ENCODE measurements around the gene SLC24A1. TPM values are rescaled to one million over a fixed set of nuclear protein-coding genes. Genes with fewer than 3 reads are reported as not detected.

SLC24A1 gene
- total RNA-seq, 1 experiment from 2014 or later, result 3.0 TPM

- H3F3A ChIP-seq (ENCODE audit: low read length, unreplicated experiment), result no peaks in the 10 kb centered on the region
- H3K79me2 ChIP-seq (ENCODE audit: low read length), result no peaks in the 10 kb centered on the region
- ATAC-seq, result no peak
- no peaks in the 10 kb centered on the region for H4K20me1 ChIP-seq (ENCODE audit: low read length)
- TF ChIP-seq, protein P1, sequence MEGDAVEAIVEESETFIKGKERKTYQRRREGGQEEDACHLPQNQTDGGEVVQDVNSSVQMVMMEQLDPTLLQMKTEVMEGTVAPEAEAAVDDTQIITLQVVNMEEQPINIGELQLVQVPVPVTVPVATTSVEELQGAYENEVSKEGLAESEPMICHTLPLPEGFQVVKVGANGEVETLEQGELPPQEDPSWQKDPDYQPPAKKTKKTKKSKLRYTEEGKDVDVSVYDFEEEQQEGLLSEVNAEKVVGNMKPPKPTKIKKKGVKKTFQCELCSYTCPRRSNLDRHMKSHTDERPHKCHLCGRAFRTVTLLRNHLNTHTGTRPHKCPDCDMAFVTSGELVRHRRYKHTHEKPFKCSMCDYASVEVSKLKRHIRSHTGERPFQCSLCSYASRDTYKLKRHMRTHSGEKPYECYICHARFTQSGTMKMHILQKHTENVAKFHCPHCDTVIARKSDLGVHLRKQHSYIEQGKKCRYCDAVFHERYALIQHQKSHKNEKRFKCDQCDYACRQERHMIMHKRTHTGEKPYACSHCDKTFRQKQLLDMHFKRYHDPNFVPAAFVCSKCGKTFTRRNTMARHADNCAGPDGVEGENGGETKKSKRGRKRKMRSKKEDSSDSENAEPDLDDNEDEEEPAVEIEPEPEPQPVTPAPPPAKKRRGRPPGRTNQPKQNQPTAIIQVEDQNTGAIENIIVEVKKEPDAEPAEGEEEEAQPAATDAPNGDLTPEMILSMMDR (conservative IDR thresholded peaks at IDR 0.05; ENCODE audit: low read depth, low read length), result no peak
- TF ChIP-seq EZH2phosphoT487 (IDR thresholded peaks at IDR 0.05; ENCODE audit: borderline replicate concordance, low read length) (no peak), EZH2 (IDR thresholded peaks at IDR 0.05; ENCODE audit: low read length, unreplicated experiment) (no peak)
- no peak overlapping the region for H3K4me2 ChIP-seq (ENCODE audit: low read length)
- ChIA-PET POLR2A (ENCODE audit: unreplicated experiment) (interaction anchor here (0.5 kb wide), 1 partner anchor 20 kb away, joined by 5 read pairs; the partner anchor contains the start of gene INTS14), CTCF (no interaction called here)
- intact Hi-C loops (cut with micrococcal nuclease), result no loop called here
- no peaks in the 10 kb centered on the region for H3K27me3 ChIP-seq (ENCODE audit: low read length)
- no peaks in the 10 kb centered on the region for H3K9me2 ChIP-seq (replicated peaks; ENCODE audit: low read length)
- DNase-seq, result no peak
- peaks cover 10% of the 10 kb centered on the region; the same call in 1 of the 2 replicates for H3K4me1 ChIP-seq (ENCODE audit: insufficient read depth, low read length)
- BruUV-seq (replicated peaks), result no TSS peak
- no peak overlapping the region for H3K9ac ChIP-seq (ENCODE audit: low read length)
- H3K36me3 ChIP-seq (ENCODE audit: low read depth, low read length), result no peaks in the 10 kb centered on the region
- H3K27ac ChIP-seq (ENCODE audit: low read length), result no peak overlapping the region
- no peak overlapping the region for H2AFZ ChIP-seq (ENCODE audit: low read length)
- H3K4me3 ChIP-seq (ENCODE audit: low read length), result no peak overlapping the region
- no peaks in the 10 kb centered on the region for H3K9me3 ChIP-seq (ENCODE audit: low read length)
Observed at GRCh38 chr15:65631503-65631902, 9.8 kb downstream of the SLC24A1 start.

- Histone ChIP-seq H3K4me3 (ENCODE audit: low read length) (no peak overlapping the region), H3K4me2 (ENCODE audit: low read length) (no peak overlapping the region), H3K79me2 (ENCODE audit: low read length) (no peaks in the 10 kb centered on the region), H4K20me1 (ENCODE audit: low read length) (no peaks in the 10 kb centered on the region), H3F3A (ENCODE audit: low read length, unreplicated experiment) (no peaks in the 10 kb centered on the region), H3K27me3 (ENCODE audit: low read length) (no peaks in the 10 kb centered on the region), H3K9me3 (ENCODE audit: low read length) (no peaks in the 10 kb centered on the region), H3K4me1 (ENCODE audit: insufficient read depth, low read length) (peaks cover 10% of the 10 kb centered on the region; the same call in 1 of the 2 replicates), H3K9ac (ENCODE audit: low read length) (no peak overlapping the region), H2AFZ (ENCODE audit: low read length) (no peak overlapping the region), H3K9me2 (replicated peaks; ENCODE audit: low read length) (no peaks in the 10 kb centered on the region), H3K36me3 (ENCODE audit: low read depth, low read length) (no peaks in the 10 kb centered on the region), H3K27ac (ENCODE audit: low read length) (no peak overlapping the region)
- ChIA-PET CTCF (no interaction called here), POLR2A (ENCODE audit: unreplicated experiment) (no interaction called here)
- intact Hi-C loops (cut with micrococcal nuclease), result no loop called here
- TF ChIP-seq EZH2phosphoT487 (IDR thresholded peaks at IDR 0.05; ENCODE audit: borderline replicate concordance, low read length) (no peak), EZH2 (IDR thresholded peaks at IDR 0.05; ENCODE audit: low read length, unreplicated experiment) (no peak)
- TF ChIP-seq, protein P1 (conservative IDR thresholded peaks at IDR 0.05; ENCODE audit: low read depth, low read length), result no peak
- no TSS peak for BruUV-seq (replicated peaks)
- ATAC-seq (no peak), DNase-seq (no peak)
Observed at GRCh38 chr15:65632780-65633375, 11.1 kb downstream of the SLC24A1 start.

GRCh38 chr15:65633752-65634151 lies 12.0 kb downstream of the SLC24A1 start:
- TF ChIP-seq, protein P1 (conservative IDR thresholded peaks at IDR 0.05; ENCODE audit: low read depth, low read length), result no peak
- TF ChIP-seq EZH2phosphoT487 (IDR thresholded peaks at IDR 0.05; ENCODE audit: borderline replicate concordance, low read length), result no peak
- H3K27ac ChIP-seq (ENCODE audit: low read length), result no peak overlapping the region
- no peak overlapping the region for H2AFZ ChIP-seq (ENCODE audit: low read length)
- intact Hi-C loops (cut with micrococcal nuclease), result no loop called here
- ChIA-PET CTCF (no interaction called here), POLR2A (ENCODE audit: unreplicated experiment) (no interaction called here)
- no peak overlapping the region for H3K9ac ChIP-seq (ENCODE audit: low read length)
- no peak overlapping the region for H3K4me2 ChIP-seq (ENCODE audit: low read length)
- no peak overlapping the region for H3K4me3 ChIP-seq (ENCODE audit: low read length)
- 0 out of 2 replicates have a peak, but pooled peaks have one; percentile 43 for ATAC-seq
- no peaks in the 10 kb centered on the region for H3K79me2 ChIP-seq (ENCODE audit: low read length)
- H3K4me1 ChIP-seq (ENCODE audit: insufficient read depth, low read length), result peaks cover 10% of the 10 kb centered on the region; the same call in 1 of the 2 replicates
- no TSS peak for BruUV-seq (replicated peaks)
- H3F3A ChIP-seq (ENCODE audit: low read length, unreplicated experiment), result no peaks in the 10 kb centered on the region
- H3K27me3 ChIP-seq (ENCODE audit: low read length), result no peaks in the 10 kb centered on the region
- no peaks in the 10 kb centered on the region for H3K9me2 ChIP-seq (replicated peaks; ENCODE audit: low read length)
- no peaks in the 10 kb centered on the region for H4K20me1 ChIP-seq (ENCODE audit: low read length)
- no peaks in the 10 kb centered on the region for H3K9me3 ChIP-seq (ENCODE audit: low read length)
- no peaks in the 10 kb centered on the region for H3K36me3 ChIP-seq (ENCODE audit: low read depth, low read length)
- no peak for DNase-seq

Data from PC-3 (cell line).